Activated CD8-positive, alpha-beta memory T cell treated with anti-CD3 and anti-CD28 coated beads for 1 hour (primary cell): ENCODE results near the gene CACNA1B.
A peak's percentile ranks its signal among the peaks of the same experiment; 100 is the strongest.
"Not testable (repeated sequence)": the region's sequence is repeated elsewhere in the genome, so short reads cannot be mapped to it uniquely, and the experiment has no call there.

Experiments used
- DNase-seq, 2 donors: peaks; one replicate each; pipeline ENCODE4 v3.0.0-alpha.2; 2020; ENCODE audit warnings: low read depth in 1 of 2; ENCODE audit errors: extremely low read depth in 1 of 2

The CACNA1B gene

GRCh38 chr9:138126090-138126857 is 248.7 kb downstream of the CACNA1B start:
- DNase-seq: not testable (repeated sequence)

- DNase-seq: not testable (repeated sequence)
These were observed 249.4 kb downstream of the CACNA1B start for GRCh38 chr9:138126858-138127584.

DNA sequence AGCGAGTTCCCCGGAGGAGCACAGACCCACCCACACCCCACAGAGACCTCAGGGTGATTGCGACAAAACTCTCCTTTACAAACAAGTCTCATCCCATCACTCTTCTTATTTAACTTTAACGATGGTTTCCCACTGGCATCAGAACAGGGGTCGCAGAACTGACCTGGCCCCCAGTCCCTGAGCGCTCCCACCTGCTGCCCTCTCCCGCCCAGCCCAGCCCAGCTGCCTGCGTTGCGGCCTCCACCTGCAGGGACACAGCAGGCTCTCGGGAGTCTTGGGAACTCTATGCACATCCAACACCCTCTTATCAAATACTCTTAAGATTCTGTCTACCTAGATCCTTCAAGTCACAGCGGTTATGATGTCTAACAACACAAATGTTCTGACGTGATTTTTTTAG is 250.4 kb downstream of the CACNA1B start:
- DNase-seq: not testable (repeated sequence)

GRCh38 chr9:138129318-138129717 is 251.7 kb downstream of the CACNA1B start:
- not testable (repeated sequence) for DNase-seq

GRCh38 chr9:138132946-138133705 is 255.5 kb downstream of the CACNA1B start:
- not testable (repeated sequence) for DNase-seq

DNA sequence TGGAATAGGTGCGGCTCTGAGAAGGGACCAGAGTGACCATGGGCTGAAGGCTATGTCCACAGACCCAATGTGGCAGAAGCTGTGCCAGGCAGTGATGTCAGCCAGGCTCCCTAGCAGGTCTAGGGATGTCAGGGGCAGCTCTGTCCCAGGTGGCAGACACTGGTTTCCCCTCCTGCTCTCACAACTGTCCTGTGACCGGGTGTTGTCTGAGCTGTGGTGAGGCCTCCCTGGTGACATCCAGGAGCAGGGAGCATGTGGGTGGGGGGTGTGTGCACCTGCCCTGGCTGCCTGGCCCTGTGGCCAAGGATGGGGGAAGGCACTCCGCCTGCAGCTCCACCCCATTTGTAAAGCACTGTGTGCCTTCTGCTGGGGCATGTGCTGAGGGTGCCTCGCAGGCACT is 257.0 kb downstream of the CACNA1B start:
- DNase-seq: not testable (repeated sequence)

GRCh38 chr9:138139096-138139495 is 261.5 kb downstream of the CACNA1B start:
- not testable (repeated sequence) for DNase-seq

DNA sequence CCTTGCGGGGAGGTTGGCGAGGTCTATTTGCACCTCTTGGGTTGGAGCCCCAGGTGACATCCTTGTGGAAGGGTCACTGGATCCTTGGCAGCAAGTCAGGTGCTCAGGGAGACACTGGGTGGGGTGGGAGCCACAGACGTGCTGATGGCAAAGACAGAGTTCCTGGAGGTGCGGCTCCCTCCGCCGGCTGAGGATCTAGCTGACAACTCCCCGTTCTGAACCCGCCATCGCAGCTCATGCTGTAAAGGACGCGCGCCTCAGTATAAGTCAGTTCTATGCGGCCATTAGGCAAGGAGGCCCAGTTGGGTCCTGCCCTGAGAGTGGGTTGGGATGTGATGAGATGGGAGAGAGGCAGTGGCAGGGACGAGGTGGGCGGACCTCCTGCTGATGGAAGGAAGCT is 263.4 kb downstream of the CACNA1B start:
- not testable (repeated sequence) for DNase-seq

GRCh38 chr9:138142528-138143244 is 265.1 kb downstream of the CACNA1B start:
- not testable (repeated sequence) for DNase-seq

DNA sequence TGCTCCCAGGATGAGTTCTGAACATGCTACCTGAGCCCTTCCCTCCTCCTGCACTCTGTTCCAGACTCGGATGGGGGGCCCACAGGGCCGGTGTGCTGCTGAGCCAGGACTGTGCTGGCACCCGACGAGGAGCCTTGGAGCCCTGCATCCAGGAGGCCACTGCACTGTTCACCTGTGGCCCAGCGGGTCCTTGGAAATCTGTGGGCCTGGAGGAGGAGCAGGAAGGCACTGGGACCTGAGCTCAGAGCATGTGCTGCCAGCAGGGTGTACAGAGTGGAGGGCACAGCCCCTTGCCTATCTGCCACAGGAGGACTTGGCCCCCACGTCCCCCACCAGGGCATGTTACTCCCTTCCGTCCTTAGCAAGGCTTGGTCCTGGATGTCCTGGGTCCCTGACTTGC is 265.9 kb downstream of the CACNA1B start:
- DNase-seq: not testable (repeated sequence)

DNA sequence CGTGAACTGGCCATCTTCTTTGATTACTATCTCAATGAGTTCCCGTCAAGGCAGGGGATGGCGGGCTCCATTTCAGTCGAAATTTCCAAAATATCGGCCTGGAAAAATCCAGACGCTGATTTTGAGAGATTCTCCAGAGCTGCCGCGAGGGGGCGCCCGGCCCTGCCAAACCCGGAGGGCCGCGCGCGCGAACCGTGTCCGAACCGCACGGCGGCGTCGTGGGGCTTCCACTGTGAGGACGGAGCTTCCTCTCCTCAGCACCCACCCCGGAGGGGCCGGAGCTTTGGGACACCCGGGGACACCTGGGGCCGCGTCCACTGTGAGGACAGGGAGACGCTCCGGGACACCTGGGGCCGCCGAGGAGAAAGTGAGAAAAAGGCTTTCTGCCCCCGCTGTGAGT is 270.0 kb downstream of the CACNA1B start:
- peak in 1 of 2 donors; percentile 19 for DNase-seq

DNA sequence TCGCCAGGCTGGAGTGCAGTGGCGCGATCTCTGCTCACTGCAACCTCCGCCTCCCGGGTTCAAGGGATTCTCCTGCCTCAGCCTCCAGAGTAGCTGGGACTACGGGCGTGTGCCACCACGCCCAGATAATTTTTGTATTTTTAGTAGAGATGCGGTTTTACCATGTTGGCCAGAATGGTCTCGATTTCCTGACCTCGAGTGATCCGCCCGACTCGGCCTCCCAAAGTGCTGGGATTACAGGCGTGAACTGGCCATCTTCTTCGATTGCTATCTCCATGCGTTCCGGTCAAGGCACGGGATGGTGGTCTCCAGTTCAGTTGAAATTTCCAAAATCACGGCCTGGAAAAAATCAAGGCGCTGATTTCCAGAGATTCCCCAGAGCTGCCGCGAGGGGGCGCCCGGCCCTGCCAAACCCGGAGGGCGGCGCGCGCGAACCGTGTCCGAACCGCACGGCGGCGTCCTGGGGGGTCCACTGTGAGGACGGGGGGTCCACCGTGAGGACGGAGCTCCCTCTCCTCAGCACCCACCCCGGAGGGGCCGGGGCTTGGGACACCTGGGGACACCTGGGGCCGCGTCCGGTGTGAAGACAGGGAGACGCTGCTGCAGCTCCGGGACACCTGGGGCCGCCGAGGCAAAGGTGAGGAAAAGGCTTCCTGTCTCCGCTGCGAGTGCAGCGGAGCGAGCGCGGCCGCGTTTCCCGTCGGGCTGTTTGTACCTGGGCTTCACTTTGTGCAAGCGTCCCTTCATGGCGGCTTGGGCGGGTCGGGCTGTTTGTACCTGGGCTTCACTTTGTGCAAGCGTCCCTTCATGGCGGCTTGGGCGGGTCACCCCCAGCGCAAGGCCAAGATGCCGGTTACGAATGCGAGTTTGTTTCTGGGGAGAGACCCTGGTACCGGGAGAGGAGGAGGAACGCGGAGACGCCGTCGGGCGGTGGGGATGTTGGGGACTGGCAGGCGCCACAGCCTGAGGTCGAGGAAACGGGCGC is 272.4 kb downstream of the CACNA1B start:
- peak in 1 of 2 donors; percentile 0 for DNase-seq

GRCh38 chr9:138155788-138156187 is 278.2 kb downstream of the CACNA1B start:
- DNase-seq: not testable (repeated sequence)

DNA sequence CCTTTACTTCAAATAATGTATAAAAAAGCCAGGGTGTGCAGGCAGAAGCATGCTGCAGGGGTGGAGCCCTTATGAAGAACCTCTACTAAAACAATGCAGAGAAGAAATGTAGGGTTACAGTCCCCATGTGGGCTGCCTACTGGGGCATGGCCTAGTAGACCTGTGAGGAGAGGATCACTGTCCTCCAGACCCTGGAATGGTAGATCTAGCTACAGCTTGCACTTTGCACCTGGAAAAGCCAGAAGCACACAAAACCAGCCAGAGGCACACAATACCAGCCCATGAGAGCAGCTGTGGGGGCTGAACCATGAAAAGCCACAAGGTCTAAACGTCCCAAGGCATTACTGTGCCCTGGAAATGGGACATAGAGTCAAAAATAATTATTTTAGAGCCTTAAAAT is 289.2 kb downstream of the CACNA1B start:
- DNase-seq: not testable (repeated sequence)
